Smooth muscle cell (in vitro differentiated cells): Measurements from ENCODE around the gene FOXL1. TPM values are rescaled to one million over a fixed set of nuclear protein-coding genes. Genes with fewer than 3 reads are reported as not detected.

Experiments used
- DNase-seq: peaks from one replicate; lab custom pipeline; 2025; ENCODE audit not compliant: unreplicated experiment; lab: John Stamatoyannopoulos, UW
- H2AFZ ChIP-seq: fragments of 200-600 bp; sonication (generic); 2 replicates; pipeline ENCODE4 v1.6.0; 2016; ENCODE audit warnings: antibody characterized with exemption, low read depth, mild to moderate bottlenecking
- H3F3A ChIP-seq: fragments of 200-600 bp; sonication (generic); 2 replicates; pipeline ENCODE4 v1.6.0; 2017; ENCODE audit warnings: antibody characterized with exemption, low read depth
- H3K27ac ChIP-seq: fragments of 200-600 bp; sonication (generic); 2 replicates; pipeline ENCODE4 v1.5.1; 2016; ENCODE audit warnings: low read depth, mild to moderate bottlenecking
- H3K27me3 ChIP-seq: fragments of 200-600 bp; sonication (generic); 2 replicates; pipeline ENCODE4 v1.6.1; 2016; ENCODE audit warnings: low read depth, mild to moderate bottlenecking
- H3K36me3 ChIP-seq: fragments of 200-600 bp; sonication (generic); 2 replicates; pipeline ENCODE4 v1.5.1; 2016; ENCODE audit warnings: low read depth
- H3K4me1 ChIP-seq: fragments of 200-600 bp; sonication (generic); 2 replicates; pipeline ENCODE4 v1.5.1; 2016; ENCODE audit warnings: low read depth
- H3K4me2 ChIP-seq: fragments of 200-600 bp; sonication (generic); 2 replicates; pipeline ENCODE4 v1.6.0; 2016; ENCODE audit warnings: mild to moderate bottlenecking
- H3K4me3 ChIP-seq: fragments of 200-600 bp; sonication (generic); 2 replicates; pipeline ENCODE4 v1.5.1; 2016; ENCODE audit warnings: mild to moderate bottlenecking
- H3K79me2 ChIP-seq: fragments of 200-600 bp; sonication (generic); 2 replicates; pipeline ENCODE4 v1.6.0; 2016; ENCODE audit warnings: low read depth, mild to moderate bottlenecking
- H3K9ac ChIP-seq: fragments of 200-600 bp; sonication (generic); 2 replicates; pipeline ENCODE4 v1.6.0; 2016; ENCODE audit warnings: low read depth
- H3K9me3 ChIP-seq: fragments of 200-600 bp; sonication (generic); replicated peaks from 2 replicates; pipeline ENCODE4 v1.5.1; 2016; ENCODE audit warnings: low read depth
- H4K20me1 ChIP-seq: fragments of 200-600 bp; sonication (generic); 2 replicates; pipeline ENCODE4 v1.6.0; 2016; ENCODE audit warnings: low read depth
- CTCF ChIP-seq: fragments of 200-600 bp; sonication (generic); IDR thresholded peaks from 2 replicates; pipeline ENCODE4 v1.5.1; 2017; ENCODE audit warnings: borderline replicate concordance, mild to moderate bottlenecking, antibody characterized with exemption; ENCODE audit not compliant: insufficient read depth, poor library complexity, severe bottlenecking
- WGBS: methylation state at CpG from one replicate; pipeline ENCODE4 v1.1.7; 2016; ENCODE audit warnings: low lambda C conversion rate; 5-methylcytosine and 5-hydroxymethylcytosine counted together
- polyA plus RNA-seq: library from polyadenylated mRNA; unstranded; fragments of >200 nt; fragmentation: Nextera tagmentation; extraction: Ambion mirVana; gene quantifications from 2 replicates; pipeline ENCODE4 v1.2.1, GENCODE V29; 2016
- total RNA-seq: library from RNA; depleted of rRNA; stranded (reverse); fragments of >200 nt; gene quantifications from 2 replicates; pipeline ENCODE4 v1.2.3, GENCODE V29; 2014

Gene FOXL1
- total and polyA plus RNA-seq, 2 experiments from 2014 or later = 4.6 to 5.4 TPM

DNA sequence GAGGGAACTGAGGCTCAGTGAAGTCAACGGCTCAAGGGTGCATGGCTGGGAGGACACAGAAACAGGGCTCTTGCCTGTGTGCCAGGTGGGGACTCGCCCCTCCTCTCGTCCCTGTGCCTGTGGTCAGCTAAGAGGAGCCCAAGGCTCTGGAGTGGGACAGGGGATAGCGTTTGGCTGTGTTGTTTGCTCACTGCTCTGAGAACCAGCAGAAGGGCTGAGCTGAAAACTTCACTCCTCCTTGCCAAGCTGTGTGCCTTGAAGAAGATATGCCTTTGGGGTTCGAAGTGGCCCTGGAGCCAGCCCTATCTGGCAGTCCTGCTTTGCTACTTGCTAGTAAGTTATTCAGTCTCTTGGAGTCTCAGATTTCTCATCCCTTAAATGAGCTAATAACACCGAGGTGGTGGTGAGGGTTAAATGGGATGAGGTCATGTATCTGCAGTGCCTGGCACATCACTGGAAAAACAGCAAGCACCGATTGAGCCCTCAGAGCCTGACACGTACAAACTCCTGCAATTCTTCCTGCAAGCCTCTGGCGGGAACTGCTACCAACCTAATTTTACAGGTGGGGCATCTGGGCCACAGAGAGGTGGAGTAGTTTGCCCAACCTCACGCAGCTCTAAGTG lies 17.7 kb downstream of the FOXL1 start:
- 67% methylated on average over 10 of the region's 10 CpGs for WGBS
- Histone ChIP-seq H3K9ac (no peak overlapping the region), H3K4me2 (no peak overlapping the region), H3K4me3 (no peak overlapping the region), H3K27me3 (peaks cover 6% of the 10 kb centered on the region), H4K20me1 (no peaks in the 10 kb centered on the region), H3K4me1 (no peaks in the 10 kb centered on the region), H3K9me3 (no peaks in the 10 kb centered on the region), H3K79me2 (no peaks in the 10 kb centered on the region), H2AFZ (no peak overlapping the region), H3K36me3 (no peaks in the 10 kb centered on the region), H3F3A (no peaks in the 10 kb centered on the region), H3K27ac (no peak overlapping the region)
- DNase-seq = no peak
- TF ChIP-seq CTCF = no peak

DNA sequence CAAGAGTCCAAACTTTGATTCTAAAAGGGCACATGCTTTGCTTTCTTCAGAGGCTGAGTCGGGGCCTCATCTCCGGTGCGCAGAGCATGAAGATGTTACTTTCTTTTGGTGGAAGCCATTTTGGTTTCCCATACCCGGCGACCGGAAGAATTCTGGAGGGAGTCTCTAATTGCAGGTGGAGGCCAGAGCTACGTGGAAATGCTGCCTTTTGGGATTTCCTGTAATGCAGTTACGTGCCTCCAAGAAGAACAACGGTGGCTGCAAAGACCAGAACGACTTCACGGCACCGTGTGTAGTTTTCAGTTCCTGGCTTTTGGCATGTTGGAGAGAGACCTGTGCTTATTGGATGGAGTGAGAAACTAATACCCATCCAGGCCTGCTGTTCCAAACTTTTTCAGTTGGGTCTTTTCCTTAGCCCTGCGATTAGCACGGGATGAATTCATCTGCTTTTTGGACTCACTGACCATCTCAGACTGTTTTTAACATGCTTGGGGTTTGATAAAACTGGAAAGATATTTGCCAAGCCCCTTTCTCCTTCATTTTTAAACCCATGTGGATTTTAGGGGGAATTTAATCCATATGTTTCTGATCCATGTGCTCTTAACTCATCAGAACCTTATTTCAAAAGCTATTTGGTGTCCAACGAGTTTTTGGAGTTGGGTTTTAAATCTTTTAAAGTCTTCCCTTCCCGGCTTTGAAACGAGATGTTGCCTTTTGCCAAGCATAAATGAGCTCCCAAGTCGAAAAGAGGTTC lies 19.0 kb downstream of the FOXL1 start:
- peaks cover 6% of the 10 kb centered on the region for H3K27me3 ChIP-seq
- TF ChIP-seq CTCF = no peak
- DNase-seq = no peak
- H2AFZ ChIP-seq = no peak overlapping the region
- 97% methylated on average over 18 of the region's 18 CpGs for WGBS
- H3K79me2 ChIP-seq = no peaks in the 10 kb centered on the region
- H3K36me3 ChIP-seq = no peaks in the 10 kb centered on the region
- no peak overlapping the region for H3K27ac ChIP-seq
- no peaks in the 10 kb centered on the region for H3K4me1 ChIP-seq
- no peak overlapping the region for H3K9ac ChIP-seq
- no peaks in the 10 kb centered on the region for H4K20me1 ChIP-seq
- no peaks in the 10 kb centered on the region for H3K9me3 ChIP-seq
- no peaks in the 10 kb centered on the region for H3F3A ChIP-seq
- H3K4me2 ChIP-seq = no peak overlapping the region
- H3K4me3 ChIP-seq = no peak overlapping the region

DNA sequence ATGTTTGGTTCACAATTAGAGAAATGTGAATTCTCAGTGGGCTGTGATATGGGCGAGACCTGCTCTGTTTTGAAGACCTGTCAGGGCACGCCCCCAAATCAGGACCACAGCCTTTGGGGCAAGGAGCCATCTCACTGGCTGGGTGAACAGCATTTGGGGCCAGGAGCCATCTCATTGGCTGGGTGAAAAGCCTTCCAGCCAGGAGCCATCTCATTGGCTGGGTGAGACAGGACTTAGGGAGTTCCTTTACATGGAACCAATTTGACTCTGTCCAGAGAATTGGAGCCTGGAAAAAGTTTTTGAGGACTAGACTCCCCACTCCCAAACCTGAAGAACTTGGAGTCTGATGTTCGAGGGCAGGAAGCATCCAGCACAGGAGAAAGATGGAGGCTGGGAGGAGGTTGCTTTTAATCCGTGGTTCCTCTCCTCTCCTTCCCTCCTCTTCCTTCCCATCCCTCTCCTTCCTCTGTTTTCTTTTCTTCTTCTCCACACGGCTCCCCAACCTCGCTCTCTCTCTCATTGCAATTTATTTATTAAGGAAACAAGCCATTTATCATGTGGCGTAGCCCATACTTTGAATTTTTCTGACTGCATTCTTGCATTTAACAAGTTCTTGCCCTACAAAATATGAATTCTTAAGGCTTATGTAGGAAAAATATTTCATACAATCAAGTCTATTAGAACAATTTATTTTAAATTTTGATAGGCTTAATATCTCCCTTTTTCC lies 19.7 kb downstream of the FOXL1 start:
- no peak for TF ChIP-seq CTCF

More for the DNA sequence above, 19.7 kb downstream of the FOXL1 start:
- H3K27me3 ChIP-seq = peaks cover 6% of the 10 kb centered on the region
- no peaks in the 10 kb centered on the region for H3K4me1 ChIP-seq
- H3K9ac ChIP-seq = no peak overlapping the region
- WGBS = 89% methylated on average over 7 of the region's 7 CpGs
- no peaks in the 10 kb centered on the region for H3F3A ChIP-seq
- H2AFZ ChIP-seq = no peak overlapping the region
- H4K20me1 ChIP-seq = no peaks in the 10 kb centered on the region
- no peaks in the 10 kb centered on the region for H3K9me3 ChIP-seq
- no peak for DNase-seq
- H3K79me2 ChIP-seq = no peaks in the 10 kb centered on the region
- no peak overlapping the region for H3K4me2 ChIP-seq
- H3K36me3 ChIP-seq = no peaks in the 10 kb centered on the region
- no peak overlapping the region for H3K27ac ChIP-seq
- H3K4me3 ChIP-seq = no peak overlapping the region
